Inflammatory macrophage treated with lipopolysaccharide for 4 hours (primary cell): ENCODE measurements around the gene KRTAP4-6.
A peak's percentile ranks its signal among the peaks of the same experiment; 100 is the strongest.
"Not testable (repeated sequence)": the region's sequence is repeated elsewhere in the genome, so short reads cannot be mapped to it uniquely, and the experiment has no call there.

Experiments used
- DNase-seq: peaks from one replicate; pipeline ENCODE4 v3.0.0-alpha.2; 2020

Gene KRTAP4-6

GRCh38 chr17:41145261-41145660 lies 4.9 kb upstream of the KRTAP4-6 start:
- no peak for DNase-seq

GRCh38 chr17:41144846-41145245 lies 4.5 kb upstream of the KRTAP4-6 start:
- no peak for DNase-seq

- no peak for DNase-seq
These were observed 1.0 kb upstream of the KRTAP4-6 start for GRCh38 chr17:41141361-41141760.

- not testable (repeated sequence) for DNase-seq
These were observed 479 bp downstream of the KRTAP4-6 start for GRCh38 chr17:41139865-41140264.

- DNase-seq = no peak
These were observed 6.2 kb downstream of the KRTAP4-6 start for GRCh38 chr17:41133880-41134735.

- no peak for DNase-seq
These were observed 8.4 kb downstream of the KRTAP4-6 start for GRCh38 chr17:41131979-41132378.

GRCh38 chr17:41127371-41127770 lies 13.0 kb downstream of the KRTAP4-6 start:
- no peak for DNase-seq

- DNase-seq = no peak
These were observed 13.9 kb downstream of the KRTAP4-6 start for GRCh38 chr17:41126412-41126811.

GRCh38 chr17:41125064-41125463 lies 15.3 kb downstream of the KRTAP4-6 start:
- no peak for DNase-seq

- DNase-seq = not testable (repeated sequence)
These were observed 16.4 kb downstream of the KRTAP4-6 start, which contains the start of gene KRTAP4-12 for GRCh38 chr17:41123991-41124371. Gene KRTAP4-12, minus strand, starts transcription at chr17:41124182. Its CDS starts 60 bp downstream, at chr17:41124122.

- not testable (repeated sequence) for DNase-seq
These were observed 16.9 kb downstream of the KRTAP4-6 start for GRCh38 chr17:41123292-41123990.

GRCh38 chr17:41121742-41122141 lies 18.6 kb downstream of the KRTAP4-6 start:
- no peak for DNase-seq

- DNase-seq = peak; percentile 6
These were observed 20.4 kb downstream of the KRTAP4-6 start for GRCh38 chr17:41119696-41120690.

GRCh38 chr17:41118721-41119120 lies 21.6 kb downstream of the KRTAP4-6 start:
- no peak for DNase-seq

GRCh38 chr17:41117846-41118386 lies 22.4 kb downstream of the KRTAP4-6 start, which contains the start of gene KRTAP4-11:
Gene KRTAP4-11, minus strand, starts transcription at chr17:41118373. Its CDS starts 58 bp downstream, at chr17:41118315.
- DNase-seq = not testable (repeated sequence)

GRCh38 chr17:41116297-41116696 lies 24.0 kb downstream of the KRTAP4-6 start:
- peak; percentile 21 for DNase-seq

- no peak for DNase-seq
These were observed 29.0 kb downstream of the KRTAP4-6 start for GRCh38 chr17:41111151-41111885.

- DNase-seq = not testable (repeated sequence)
These were observed 31.5 kb downstream of the KRTAP4-6 start for GRCh38 chr17:41108728-41109386.

- DNase-seq = peak; percentile 17
These were observed 32.3 kb downstream of the KRTAP4-6 start for GRCh38 chr17:41107941-41108450.

GRCh38 chr17:41105347-41105746 lies 35.0 kb downstream of the KRTAP4-6 start, which contains the start of gene KRTAP4-9:
Gene KRTAP4-9, plus strand, starts transcription at chr17:41105389. Its CDS starts 0 bp downstream, at chr17:41105389.
- DNase-seq = not testable (repeated sequence)
